Measurements from ENCODE around the gene NOL3. TPM values are rescaled to one million over a fixed set of nuclear protein-coding genes. Genes with fewer than 3 reads are reported as not detected.

NOL3 gene
- total and polyA plus RNA-seq, 9 of the 15 experiments (the other 6 are each of a cell fraction or from before 2014, with no cell fraction given): 0.45 to 14.0 (median 5.4) TPM

DNA sequence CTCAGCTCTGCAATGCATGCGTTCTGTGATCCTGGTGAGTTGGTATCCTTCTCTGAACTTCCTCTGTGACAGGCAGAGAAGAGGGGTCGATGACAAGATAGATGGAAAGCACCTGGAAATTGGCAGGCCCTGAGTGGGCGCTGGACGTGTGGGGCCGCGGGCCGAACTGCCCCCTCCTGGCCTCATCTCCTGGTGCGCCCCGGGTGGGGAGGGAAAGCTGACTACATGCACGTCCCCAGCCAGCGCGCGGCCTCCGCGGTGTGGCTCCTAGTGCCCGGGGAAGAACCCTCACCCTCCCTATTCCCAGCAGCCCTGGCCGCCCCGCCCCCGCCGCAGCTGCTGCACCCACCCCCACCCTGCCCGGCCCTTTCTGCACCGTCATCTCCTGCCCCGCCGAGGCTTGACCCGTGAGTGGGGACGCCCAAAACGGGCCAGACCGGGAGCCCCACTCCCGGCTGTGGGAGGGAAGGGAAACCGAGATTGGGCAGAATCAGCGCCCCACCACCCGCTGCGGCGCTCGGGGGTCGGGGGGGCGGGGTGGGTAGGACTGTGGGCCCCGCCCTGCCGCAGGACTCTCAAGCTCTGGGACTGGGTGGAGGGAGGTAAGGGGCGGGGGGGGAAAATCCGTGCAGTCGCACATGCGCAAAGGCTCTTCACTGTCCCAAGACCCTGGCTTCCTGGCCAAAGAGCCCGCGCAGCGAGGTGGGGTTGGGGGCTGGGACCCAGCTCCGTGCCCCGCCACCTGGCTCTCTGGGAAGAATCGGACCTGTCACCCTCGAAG, at the start of gene NOL3 (continued):
- TF ChIP-seq GTF2E2 (tag; IDR thresholded peaks at IDR 0.05): no peak
- TF ChIP-seq FOXA3 (CRISPR knock-in tag; conservative IDR thresholded peaks at IDR 0.05 in 1 of 2, IDR thresholded peaks at IDR 0.05 in 1 of 2): no peak
- TF ChIP-seq SIN3B (IDR thresholded peaks at IDR 0.05; ENCODE audit: low read depth): no peak
- no peak for TF ChIP-seq FOXO4 (CRISPR knock-in tag; IDR thresholded peaks at IDR 0.05)
- TF ChIP-seq, protein P1, sequence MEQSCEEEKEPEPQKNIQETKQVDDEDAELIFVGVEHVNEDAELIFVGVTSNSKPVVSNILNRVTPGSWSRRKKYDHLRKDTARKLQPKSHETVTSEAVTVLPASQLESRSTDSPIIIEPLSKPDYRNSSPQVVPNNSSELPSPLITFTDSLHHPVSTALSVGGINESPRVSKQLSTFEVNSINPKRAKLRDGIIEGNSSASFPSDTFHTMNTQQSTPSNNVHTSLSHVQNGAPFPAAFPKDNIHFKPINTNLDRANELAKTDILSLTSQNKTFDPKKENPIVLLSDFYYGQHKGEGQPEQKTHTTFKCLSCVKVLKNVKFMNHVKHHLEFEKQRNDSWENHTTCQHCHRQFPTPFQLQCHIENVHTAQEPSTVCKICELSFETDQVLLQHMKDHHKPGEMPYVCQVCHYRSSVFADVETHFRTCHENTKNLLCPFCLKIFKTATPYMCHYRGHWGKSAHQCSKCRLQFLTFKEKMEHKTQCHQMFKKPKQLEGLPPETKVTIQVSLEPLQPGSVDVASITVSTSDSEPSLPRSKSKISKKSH (CRISPR knock-in tag; IDR thresholded peaks at IDR 0.05): no peak
- TF ChIP-seq MTA3 (IDR thresholded peaks at IDR 0.05; ENCODE audit: borderline replicate concordance): 0 out of 2 replicates have a peak, but pooled peaks have one; percentile 31
- no peak for TF ChIP-seq PHF20 (IDR thresholded peaks at IDR 0.05; ENCODE audit: partially characterized antibody)
- TF ChIP-seq, protein P2, sequence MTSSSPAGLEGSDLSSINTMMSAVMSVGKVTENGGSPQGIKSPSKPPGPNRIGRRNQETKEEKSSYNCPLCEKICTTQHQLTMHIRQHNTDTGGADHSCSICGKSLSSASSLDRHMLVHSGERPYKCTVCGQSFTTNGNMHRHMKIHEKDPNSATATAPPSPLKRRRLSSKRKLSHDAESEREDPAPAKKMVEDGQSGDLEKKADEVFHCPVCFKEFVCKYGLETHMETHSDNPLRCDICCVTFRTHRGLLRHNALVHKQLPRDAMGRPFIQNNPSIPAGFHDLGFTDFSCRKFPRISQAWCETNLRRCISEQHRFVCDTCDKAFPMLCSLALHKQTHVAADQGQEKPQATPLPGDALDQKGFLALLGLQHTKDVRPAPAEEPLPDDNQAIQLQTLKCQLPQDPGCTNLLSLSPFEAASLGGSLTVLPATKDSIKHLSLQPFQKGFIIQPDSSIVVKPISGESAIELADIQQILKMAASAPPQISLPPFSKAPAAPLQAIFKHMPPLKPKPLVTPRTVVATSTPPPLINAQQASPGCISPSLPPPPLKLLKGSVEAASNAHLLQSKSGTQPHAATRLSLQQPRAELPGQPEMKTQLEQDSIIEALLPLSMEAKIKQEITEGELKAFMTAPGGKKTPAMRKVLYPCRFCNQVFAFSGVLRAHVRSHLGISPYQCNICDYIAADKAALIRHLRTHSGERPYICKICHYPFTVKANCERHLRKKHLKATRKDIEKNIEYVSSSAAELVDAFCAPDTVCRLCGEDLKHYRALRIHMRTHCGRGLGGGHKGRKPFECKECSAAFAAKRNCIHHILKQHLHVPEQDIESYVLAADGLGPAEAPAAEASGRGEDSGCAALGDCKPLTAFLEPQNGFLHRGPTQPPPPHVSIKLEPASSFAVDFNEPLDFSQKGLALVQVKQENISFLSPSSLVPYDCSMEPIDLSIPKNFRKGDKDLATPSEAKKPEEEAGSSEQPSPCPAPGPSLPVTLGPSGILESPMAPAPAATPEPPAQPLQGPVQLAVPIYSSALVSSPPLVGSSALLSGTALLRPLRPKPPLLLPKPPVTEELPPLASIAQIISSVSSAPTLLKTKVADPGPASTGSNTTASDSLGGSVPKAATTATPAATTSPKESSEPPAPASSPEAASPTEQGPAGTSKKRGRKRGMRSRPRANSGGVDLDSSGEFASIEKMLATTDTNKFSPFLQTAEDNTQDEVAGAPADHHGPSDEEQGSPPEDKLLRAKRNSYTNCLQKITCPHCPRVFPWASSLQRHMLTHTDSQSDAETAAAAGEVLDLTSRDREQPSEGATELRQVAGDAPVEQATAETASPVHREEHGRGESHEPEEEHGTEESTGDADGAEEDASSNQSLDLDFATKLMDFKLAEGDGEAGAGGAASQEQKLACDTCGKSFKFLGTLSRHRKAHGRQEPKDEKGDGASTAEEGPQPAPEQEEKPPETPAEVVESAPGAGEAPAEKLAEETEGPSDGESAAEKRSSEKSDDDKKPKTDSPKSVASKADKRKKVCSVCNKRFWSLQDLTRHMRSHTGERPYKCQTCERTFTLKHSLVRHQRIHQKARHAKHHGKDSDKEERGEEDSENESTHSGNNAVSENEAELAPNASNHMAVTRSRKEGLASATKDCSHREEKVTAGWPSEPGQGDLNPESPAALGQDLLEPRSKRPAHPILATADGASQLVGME (CRISPR knock-in tag; IDR thresholded peaks at IDR 0.05): no peak
- no peak for TF ChIP-seq GTF3C2 (IDR thresholded peaks at IDR 0.05; ENCODE audit: borderline replicate concordance, extremely low read depth, insufficient read length)
- peak; percentile 21; the same call in 1 of the 2 replicates for TF ChIP-seq CXXC5 (CRISPR knock-in tag; IDR thresholded peaks at IDR 0.05)
- TF ChIP-seq, protein P3, sequence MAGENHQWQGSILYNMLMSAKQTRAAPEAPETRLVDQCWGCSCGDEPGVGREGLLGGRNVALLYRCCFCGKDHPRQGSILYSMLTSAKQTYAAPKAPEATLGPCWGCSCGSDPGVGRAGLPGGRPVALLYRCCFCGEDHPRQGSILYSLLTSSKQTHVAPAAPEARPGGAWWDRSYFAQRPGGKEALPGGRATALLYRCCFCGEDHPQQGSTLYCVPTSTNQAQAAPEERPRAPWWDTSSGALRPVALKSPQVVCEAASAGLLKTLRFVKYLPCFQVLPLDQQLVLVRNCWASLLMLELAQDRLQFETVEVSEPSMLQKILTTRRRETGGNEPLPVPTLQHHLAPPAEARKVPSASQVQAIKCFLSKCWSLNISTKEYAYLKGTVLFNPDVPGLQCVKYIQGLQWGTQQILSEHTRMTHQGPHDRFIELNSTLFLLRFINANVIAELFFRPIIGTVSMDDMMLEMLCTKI (IDR thresholded peaks at IDR 0.05; ENCODE audit: partially characterized antibody): no peak
- TF ChIP-seq ZNF79 (CRISPR knock-in tag; IDR thresholded peaks at IDR 0.05; ENCODE audit: low read depth): no peak
